GM12891 (cell line): ENCODE results near the gene ANKRD23.

ENCODE experiments used
- PAX5 ChIP-seq: IDR thresholded peaks from 2 replicates; pipeline ENCODE4 v1.6.1; 2011; ENCODE audit warnings: low read length, moderate library complexity, mild to moderate bottlenecking; ENCODE audit not compliant: insufficient read depth, severe bottlenecking
- POLR2A ChIP-seq: IDR thresholded peaks from 2 replicates; pipeline ENCODE4 v1.6.1; 2011; ENCODE audit warnings: low read depth, low read length, control low read depth
- POLR2AphosphoS5 ChIP-seq: IDR thresholded peaks from 2 replicates; pipeline ENCODE4 v1.6.1; 2011; ENCODE audit warnings: low read depth, low read length, control low read depth
- SPI1 ChIP-seq: IDR thresholded peaks from 2 replicates; pipeline ENCODE4 v1.6.1; 2011; ENCODE audit warnings: low read depth, low read length, control low read depth
- TAF1 ChIP-seq: IDR thresholded peaks from 2 replicates; pipeline ENCODE4 v1.6.1; 2011; ENCODE audit warnings: low read depth, low read length, control low read depth

- TF ChIP-seq TAF1 (no peak), POLR2A (no peak), PAX5 (no peak), POLR2AphosphoS5 (no peak), SPI1 (no peak)
These were observed 46.7 kb downstream of the ANKRD23 start for GRCh38 chr2:96797066-96797625.
